RKO (cell line): Measurements from ENCODE around the gene AP3B1.

Experiments used
- DNase-seq: peaks from one replicate; pipeline ENCODE4 v3.0.0-alpha.2; 2016; ENCODE audit warnings: low spot score

AP3B1 gene

GRCh38 chr5:77972469-77973252, 321.8 kb downstream of the AP3B1 start:
- DNase-seq: no peak

DNA sequence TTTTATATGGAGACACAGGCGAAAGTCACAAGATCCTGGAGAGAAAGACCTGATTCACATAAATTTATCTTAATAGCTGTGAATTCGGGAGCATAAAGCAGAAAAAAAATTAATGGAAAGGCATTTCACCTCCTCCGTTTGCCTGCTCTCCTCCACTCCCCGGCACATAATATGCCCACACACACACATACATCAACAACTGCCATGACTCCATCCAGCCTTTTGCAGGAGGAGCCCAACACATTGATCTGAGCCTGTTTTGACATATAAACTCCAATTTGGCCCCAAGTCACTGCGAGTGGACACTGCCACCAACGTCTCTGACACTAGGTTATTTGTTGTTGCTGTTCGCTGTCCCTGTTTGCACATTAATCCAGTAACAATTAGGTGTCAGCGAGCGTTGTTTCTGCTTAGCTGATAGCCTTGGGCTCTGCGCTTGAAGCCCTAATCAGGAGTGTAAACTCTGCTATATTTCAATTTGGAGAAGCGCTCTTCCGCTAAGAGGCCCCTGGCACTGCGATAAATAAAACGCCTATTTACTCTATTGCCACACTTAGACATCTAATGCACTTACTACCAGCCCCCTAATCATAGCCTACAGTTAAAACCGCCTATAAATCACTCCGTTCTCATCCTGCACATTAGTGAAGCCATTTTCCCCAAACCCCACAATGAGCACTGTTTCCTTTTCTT, 322.6 kb downstream of the AP3B1 start:
- DNase-seq: no peak

GRCh38 chr5:77970891-77971290, 323.6 kb downstream of the AP3B1 start:
- no peak for DNase-seq

DNA sequence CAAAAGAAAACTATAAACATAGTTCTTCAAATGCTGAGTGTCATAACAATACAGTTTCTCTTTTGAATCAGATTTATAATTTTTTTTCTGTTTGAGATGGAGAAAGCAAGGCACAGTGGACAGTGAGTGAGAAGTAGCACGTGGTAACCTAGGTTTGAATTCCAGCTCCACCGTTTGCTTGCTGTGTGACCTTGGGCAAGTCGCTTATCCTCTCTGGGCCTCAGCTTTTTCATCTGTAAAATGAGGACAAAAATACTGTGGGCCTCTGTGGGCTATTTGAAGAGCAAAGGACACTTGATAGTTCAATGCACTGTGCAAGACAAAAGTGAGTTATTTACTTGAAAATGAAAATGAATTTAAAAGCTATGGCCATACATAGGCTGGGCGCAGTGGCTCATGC, 330.7 kb downstream of the AP3B1 start:
- no peak for DNase-seq

- no peak for DNase-seq
Observed at GRCh38 chr5:77960863-77961396, 333.6 kb downstream of the AP3B1 start.

DNA sequence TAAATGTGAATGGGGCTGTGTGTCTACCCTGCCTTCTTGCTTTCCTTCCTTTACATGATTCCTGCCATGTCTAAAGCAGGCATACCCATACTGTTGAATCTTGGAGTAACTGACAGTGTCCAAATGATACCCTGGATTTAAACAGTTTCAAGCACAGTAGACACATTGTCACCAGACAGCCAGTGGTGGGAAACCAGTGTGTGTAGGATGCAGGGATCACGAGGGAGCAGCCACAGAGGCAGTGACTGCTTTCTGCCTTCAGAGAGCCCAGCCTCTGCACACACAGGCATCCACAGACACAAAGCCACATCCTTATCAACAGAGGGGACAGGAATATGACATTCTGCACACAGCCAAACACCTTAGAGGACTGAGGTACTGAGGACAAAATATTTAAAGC, 334.2 kb downstream of the AP3B1 start:
- DNase-seq: no peak

DNA sequence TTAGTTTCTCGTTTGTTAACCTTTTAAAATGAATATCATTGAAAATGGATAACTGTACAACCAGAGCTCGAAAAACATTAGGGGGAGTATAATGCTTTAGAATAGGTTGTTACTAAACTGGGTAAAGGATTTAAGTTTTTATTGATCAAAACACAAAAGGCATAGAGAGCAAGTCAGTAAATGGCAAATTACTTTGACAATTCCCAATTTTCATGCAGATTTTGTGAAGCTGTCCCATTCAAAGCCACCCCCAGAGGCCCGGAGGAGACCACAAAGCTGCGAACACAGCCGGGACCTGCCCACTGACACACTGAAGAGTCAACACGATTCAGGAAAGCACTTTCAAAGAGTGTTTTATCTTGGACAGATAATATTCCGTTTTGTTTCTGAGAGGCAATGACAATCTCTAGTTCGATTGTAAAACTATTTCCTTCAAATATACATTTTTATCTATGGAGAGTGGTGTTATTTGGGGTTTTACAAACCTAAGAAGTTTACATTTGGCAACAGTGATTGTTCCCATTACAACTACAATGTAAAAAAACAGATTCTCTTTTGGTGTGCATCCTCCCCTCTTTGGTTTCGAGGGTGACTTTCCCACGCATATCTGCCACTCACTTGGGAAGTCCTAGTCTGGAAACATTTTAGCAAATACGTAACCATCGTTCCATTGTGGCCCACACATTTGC, 335.7 kb downstream of the AP3B1 start:
- DNase-seq: no peak

DNA sequence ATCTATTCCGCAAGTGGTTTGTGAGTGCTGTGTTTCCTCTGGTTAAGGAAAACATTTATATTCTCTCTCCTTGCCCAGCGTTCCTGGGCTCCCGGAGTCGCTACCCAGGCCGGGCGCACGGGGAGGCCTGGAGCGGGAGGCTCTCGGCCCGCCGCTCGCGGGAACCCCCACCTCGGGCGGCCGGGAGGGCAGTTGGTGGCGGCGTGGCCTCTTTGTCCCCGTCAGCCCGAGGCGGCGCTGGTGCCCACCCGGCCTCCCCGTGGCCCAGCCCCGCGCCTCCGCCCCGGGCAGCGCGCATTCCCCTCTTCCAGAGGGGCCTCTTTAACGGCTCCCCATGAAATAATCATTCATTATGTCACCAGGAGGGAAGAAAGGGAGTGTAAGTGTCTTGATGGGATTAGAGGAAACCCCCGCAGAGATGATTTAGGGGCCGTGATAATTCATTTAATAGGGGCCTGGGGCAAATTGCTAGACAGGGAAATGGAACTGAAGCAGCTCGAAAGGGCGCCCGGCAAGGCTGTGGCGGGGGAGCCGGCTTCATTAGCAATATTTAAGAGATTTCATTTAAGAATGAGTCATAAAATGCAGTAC, 336.5 kb downstream of the AP3B1 start:
- no peak for DNase-seq

GRCh38 chr5:77957516-77957915, 337.0 kb downstream of the AP3B1 start:
- no peak for DNase-seq

- DNase-seq: no peak
Observed at GRCh38 chr5:77957081-77957480, 337.4 kb downstream of the AP3B1 start.

DNA sequence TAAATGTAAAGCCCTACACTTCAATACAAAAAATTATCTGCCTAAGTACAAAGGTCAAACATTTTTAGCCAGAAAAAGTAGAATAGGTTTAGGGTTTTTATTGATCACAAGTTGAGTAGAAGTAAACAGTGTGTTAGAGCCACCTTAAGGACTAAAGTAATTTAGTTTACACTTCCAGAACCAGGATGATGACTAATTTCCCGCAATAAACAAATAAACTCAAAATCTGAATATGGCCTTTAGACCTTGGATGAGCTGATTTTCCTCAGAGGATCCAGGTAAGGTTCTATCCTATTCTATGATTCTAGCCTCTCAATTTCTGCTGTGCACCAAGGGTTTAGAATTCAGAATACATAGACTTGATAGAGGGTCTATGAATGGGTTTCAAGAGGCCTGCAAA, 338.9 kb downstream of the AP3B1 start:
- DNase-seq: no peak

DNA sequence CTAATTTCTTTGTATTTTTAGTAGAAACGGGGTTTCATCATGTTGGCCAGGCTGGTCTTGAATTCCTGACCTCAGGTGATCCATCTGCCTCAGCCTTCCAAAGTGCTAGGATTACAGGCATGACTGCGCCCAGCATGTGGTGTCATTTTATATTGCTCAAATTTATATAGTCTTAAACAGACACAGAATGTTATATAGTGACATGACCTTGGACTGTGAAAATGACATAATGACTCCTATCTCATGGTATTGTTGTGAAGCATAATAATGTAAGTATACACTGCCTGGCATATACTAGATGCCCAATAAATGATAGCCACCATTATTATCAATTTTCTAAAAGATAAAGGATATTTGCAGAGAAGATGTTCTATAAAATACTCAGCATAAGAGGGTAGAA, 341.1 kb downstream of the AP3B1 start:
- no peak for DNase-seq

GRCh38 chr5:77952636-77953212, 341.8 kb downstream of the AP3B1 start:
- DNase-seq: no peak
